GM12865 (cell line): ENCODE results near the gene ITSN2.
A peak's percentile ranks its signal among the peaks of the same experiment; 100 is the strongest.

ENCODE experiments used
- DNase-seq: peaks from one replicate; pipeline ENCODE4 v3.0.0; 2010; ENCODE audit warnings: low read depth
- H3K4me3 ChIP-seq: 2 replicates; pipeline ENCODE4 v1.5.1; 2011; ENCODE audit warnings: mild to moderate bottlenecking, low read depth, low read length, control low read depth
- TF ChIP-seq, protein P1 (sequence below): IDR thresholded peaks from 2 replicates; pipeline ENCODE4 v1.5.1; 2011; ENCODE audit warnings: low read length, control low read depth, low read depth, inconsistent platforms; ENCODE audit not compliant: insufficient read depth; ENCODE audit errors: missing control alignments

Gene ITSN2

DNA sequence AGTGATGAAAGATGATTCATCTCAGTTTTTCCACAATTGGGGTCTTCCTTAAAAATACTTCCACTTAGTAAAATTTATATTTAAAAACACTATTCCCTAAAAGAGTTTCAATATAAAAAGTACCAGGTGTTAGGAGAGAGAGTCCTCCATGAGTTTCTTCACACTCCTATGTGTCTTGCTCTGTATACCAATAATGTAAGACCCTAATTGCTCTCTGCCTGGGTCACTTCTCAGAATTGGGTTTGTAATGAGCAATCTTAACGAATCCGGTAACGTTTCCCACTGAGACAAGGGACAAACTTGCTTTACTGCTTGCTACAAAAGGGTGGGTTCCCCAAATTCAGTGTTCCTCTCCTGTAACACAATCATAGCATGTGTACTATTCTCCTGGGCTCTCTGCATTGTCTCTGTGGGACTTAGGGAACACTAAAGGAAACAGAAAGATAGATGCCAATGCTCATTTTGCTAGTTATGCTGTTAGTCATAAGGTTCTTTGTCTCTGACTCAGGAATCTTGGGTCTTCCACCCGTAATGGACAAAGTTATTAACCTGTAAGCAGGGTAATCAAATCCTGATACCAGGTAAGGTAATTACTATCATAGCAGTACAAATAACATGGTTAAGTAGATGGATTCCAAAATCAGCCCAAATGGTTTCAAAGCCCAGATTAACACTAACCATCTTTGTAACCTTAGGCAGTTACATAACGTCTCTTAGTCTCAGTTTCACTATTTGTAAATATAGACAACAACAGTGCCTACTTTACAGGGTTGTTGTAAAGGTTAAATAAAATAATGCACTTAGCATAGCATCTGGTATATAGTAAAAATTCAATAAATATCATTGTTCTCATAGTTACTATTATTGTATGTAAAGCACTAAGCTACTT, 46.3 kb downstream of the ITSN2 start:
- peak; percentile 60 for DNase-seq
- peak overlapping the region; percentile 22 for H3K4me3 ChIP-seq
- TF ChIP-seq, protein P1, sequence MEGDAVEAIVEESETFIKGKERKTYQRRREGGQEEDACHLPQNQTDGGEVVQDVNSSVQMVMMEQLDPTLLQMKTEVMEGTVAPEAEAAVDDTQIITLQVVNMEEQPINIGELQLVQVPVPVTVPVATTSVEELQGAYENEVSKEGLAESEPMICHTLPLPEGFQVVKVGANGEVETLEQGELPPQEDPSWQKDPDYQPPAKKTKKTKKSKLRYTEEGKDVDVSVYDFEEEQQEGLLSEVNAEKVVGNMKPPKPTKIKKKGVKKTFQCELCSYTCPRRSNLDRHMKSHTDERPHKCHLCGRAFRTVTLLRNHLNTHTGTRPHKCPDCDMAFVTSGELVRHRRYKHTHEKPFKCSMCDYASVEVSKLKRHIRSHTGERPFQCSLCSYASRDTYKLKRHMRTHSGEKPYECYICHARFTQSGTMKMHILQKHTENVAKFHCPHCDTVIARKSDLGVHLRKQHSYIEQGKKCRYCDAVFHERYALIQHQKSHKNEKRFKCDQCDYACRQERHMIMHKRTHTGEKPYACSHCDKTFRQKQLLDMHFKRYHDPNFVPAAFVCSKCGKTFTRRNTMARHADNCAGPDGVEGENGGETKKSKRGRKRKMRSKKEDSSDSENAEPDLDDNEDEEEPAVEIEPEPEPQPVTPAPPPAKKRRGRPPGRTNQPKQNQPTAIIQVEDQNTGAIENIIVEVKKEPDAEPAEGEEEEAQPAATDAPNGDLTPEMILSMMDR, result no peak

DNA sequence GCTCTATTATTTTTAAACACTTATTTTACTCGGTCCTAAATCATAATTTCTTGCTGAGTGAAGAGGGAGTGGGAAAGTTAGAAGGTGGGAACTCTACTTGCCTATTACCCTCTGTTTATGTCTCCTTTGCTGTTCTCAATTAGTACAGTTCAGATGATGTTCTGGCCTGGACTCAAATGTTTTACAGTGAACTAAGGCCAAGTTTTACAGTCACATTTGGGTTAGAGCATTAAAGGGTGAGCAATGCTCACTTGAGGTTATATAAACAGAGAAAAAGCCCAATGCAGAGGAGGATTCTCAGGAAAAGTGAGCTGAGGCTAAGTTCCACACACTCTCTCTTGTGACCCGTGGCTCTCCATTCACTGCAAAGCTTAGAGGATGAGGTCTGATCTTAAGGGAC, 52.4 kb downstream of the ITSN2 start:
- no peak overlapping the region for H3K4me3 ChIP-seq
- no peak for DNase-seq
- TF ChIP-seq, protein P1, result no peak

DNA sequence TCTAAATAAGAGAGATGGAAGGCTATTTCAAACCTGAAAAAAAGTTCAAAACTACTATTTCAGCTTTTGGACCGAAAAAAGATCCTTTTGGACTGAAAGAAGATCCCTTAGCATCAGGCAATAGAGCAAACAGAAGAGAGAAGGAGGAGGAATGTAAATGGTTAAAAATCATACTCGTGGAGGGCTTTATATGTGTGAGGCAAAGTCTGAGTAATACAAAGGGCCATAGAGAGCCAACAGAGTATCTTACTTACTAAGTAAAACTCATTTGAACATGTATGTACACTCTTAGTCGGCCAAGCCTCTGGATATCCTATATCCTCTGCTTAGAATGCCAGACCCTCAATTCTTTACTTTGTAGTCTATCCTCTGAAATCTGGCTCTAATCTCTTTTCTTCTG, 55.7 kb downstream of the ITSN2 start:
- no peak for DNase-seq
- no peak overlapping the region for H3K4me3 ChIP-seq

DNA sequence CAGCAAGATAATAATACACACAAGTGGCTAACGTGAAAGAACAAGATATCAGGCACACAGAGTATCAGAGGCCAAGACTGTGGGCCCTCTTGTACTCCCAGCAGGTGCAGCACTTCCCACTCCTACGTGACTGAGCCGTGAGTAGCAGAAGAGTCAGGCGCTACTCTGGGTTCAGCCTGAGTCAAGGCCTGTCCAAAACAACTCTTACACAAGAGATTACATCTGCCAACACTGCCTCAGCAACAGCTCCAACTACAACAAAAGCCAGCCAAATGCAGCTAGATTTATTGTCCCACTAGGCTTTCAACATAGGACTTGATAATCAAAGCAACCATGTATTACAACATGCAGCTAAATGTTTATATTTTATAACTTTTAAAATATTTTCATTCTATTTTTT, 56.2 kb downstream of the ITSN2 start:
- DNase-seq, result no peak
- TF ChIP-seq, protein P1, result no peak
- H3K4me3 ChIP-seq, result no peak overlapping the region

More for the DNA sequence above, 55.7 kb downstream of the ITSN2 start:
- TF ChIP-seq, protein P1, result no peak

DNA sequence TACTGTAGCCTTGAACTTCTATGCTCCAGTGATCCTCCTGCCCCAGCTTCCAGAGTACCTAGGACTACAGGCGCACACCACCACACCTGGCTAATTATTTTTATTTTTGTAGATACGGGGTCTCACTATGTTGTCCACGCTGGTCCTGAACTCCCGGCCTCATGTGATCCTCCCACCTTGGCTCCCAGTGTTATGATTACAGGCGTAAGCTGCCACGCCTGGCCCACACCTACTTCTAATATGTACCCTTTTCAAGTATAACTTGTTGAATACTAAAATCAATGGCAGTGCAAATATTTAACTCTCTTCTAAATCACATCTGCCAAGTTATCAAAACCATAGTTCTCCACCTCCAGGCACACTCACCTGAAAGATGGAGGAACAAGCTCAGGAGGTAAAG, 58.7 kb downstream of the ITSN2 start:
- no peak for DNase-seq
- H3K4me3 ChIP-seq, result no peak overlapping the region
- TF ChIP-seq, protein P1, result no peak

DNA sequence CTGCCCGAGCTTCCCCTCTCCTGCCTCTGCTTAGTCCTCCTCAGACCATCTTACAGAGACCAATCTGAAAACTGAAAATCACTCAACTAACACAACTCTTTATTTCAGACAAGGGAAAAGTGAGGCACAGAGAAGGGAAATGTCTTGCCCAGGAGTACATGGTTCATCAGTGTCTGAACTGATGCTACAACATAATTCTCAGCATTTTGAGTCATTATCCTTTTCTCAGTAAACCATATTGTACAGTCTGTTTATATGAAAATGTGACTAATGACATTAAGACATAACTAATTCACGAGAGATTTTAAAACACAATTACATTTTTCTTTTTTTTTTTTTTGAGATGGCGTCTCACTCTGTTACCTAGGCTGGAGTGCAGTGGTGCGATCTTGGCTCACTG, 62.7 kb downstream of the ITSN2 start:
- no peak overlapping the region for H3K4me3 ChIP-seq
- TF ChIP-seq, protein P1, result no peak
- DNase-seq, result no peak
